Endothelial cell of umbilical vein (primary cell): ENCODE measurements around the gene WEE2. TPM values are rescaled to one million over a fixed set of nuclear protein-coding genes. Genes with fewer than 3 reads are reported as not detected.

Source experiments
- BruUV-seq: library from RNA; stranded (reverse); fragments of 400-500 nt; replicated peaks from 2 replicates; lab custom pipeline; 2021; lab: Mats Ljungman, UMichigan
- CTCF ChIA-PET: fragments of 300-600, 350-600 bp; sonication (Branson Sonifier 250); formaldehyde crosslinking; loops from one replicate; lab custom pipeline; 2021; ENCODE audit warnings: antibody characterized with exemption, inconsistent platforms; lab: Charles Lee
- POLR2A ChIA-PET: fragments of 300-600, 350-600 bp; sonication (Branson Sonifier 250); formaldehyde crosslinking; loops from one replicate; lab custom pipeline; 2021; ENCODE audit warnings: antibody characterized with exemption, inconsistent platforms; lab: Charles Lee
- DNase-seq: peaks from one replicate; pipeline ENCODE4 v3.0.0-alpha.2; 2011; ENCODE audit warnings: low read depth, low spot score
- FAIRE-seq: peaks from 2 replicates; lab custom pipeline; 2011; peaks lifted over from hg19 to GRCh38; lab: Jason Lieb, UNC
- H2AFZ ChIP-seq: 2 replicates; pipeline ENCODE4 v1.6.0; 2012; ENCODE audit warnings: low read depth, low read length, control low read depth, inconsistent platforms
- H3K27ac ChIP-seq: 2 replicates; pipeline ENCODE4 v1.5.1; 2011; ENCODE audit warnings: low read depth, mild to moderate bottlenecking, control low read depth, low read length, moderate library complexity; ENCODE audit not compliant: insufficient read depth
- H3K27me3 ChIP-seq, 2 experiments: 2 replicates each; pipeline versions ENCODE4 v1.6.0 to v1.6.1; 2011; ENCODE audit warnings: low read length in 2 of 2, mixed read lengths in 1 of 2; ENCODE audit not compliant: control insufficient read depth in 2 of 2, insufficient read depth in 2 of 2
- H3K36me3 ChIP-seq, 2 experiments: 2 replicates in 1 of 2; 3 replicates in 1 of 2; pipeline ENCODE4 v1.5.1; 2011; ENCODE audit warnings: low read length in 2 of 2, mild to moderate bottlenecking in 1 of 2, moderate library complexity in 1 of 2; ENCODE audit not compliant: control insufficient read depth in 2 of 2, insufficient read depth in 2 of 2; ENCODE audit errors: extremely low read depth in 1 of 2
- H3K4me1 ChIP-seq: 3 replicates; pipeline ENCODE4 v1.5.1; 2011; ENCODE audit warnings: mild to moderate bottlenecking, low read length; ENCODE audit not compliant: control insufficient read depth, insufficient read depth; ENCODE audit errors: extremely low read depth
- H3K4me2 ChIP-seq: 2 replicates; pipeline ENCODE4 v1.6.1; 2011; ENCODE audit warnings: low read length, control low read depth, mixed read lengths; ENCODE audit not compliant: insufficient read depth
- H3K4me3 ChIP-seq, 3 experiments: fragments of 200-600 bp in 1 of 3; sonication (generic), shearing (Covaris generic) in 1 of 3; replicated peaks in 1 of 3; 2 replicates each; pipeline ENCODE4 v1.5.1; 2011 to 2016; ENCODE audit warnings: control low read depth in 3 of 3, low read length in 3 of 3, mild to moderate bottlenecking in 2 of 3, inconsistent platforms in 1 of 3, low read depth in 1 of 3, moderate library complexity in 1 of 3; ENCODE audit not compliant: insufficient read depth in 1 of 3
- H3K79me2 ChIP-seq: 2 replicates; pipeline ENCODE4 v1.6.0; 2012; ENCODE audit warnings: low read length, inconsistent platforms; ENCODE audit not compliant: control insufficient read depth, insufficient read depth
- H3K9ac ChIP-seq: replicated peaks from 2 replicates; pipeline ENCODE3; 2011; ENCODE audit warnings: low read length, control low read depth; ENCODE audit not compliant: insufficient read depth; ENCODE audit errors: extremely low read depth
- H3K9me1 ChIP-seq: replicated peaks from 3 replicates; pipeline ENCODE4 v1.6.0; 2011; ENCODE audit warnings: mild to moderate bottlenecking, low read length; ENCODE audit not compliant: control insufficient read depth, insufficient read depth; ENCODE audit errors: extremely low read depth
- H3K9me3 ChIP-seq: replicated peaks from 2 replicates; pipeline ENCODE4 v1.5.1; 2012; ENCODE audit warnings: low read length, inconsistent platforms; ENCODE audit not compliant: control insufficient read depth, insufficient read depth
- H4K20me1 ChIP-seq: replicated peaks from 2 replicates; pipeline ENCODE3; 2011; ENCODE audit warnings: mild to moderate bottlenecking, low read length; ENCODE audit not compliant: control insufficient read depth, insufficient read depth; ENCODE audit errors: extremely low read depth
- EZH2 ChIP-seq: IDR thresholded peaks from 2 replicates; pipeline ENCODE4 v1.6.1; 2012; ENCODE audit warnings: borderline replicate concordance, low read depth, mild to moderate bottlenecking, moderate library complexity, low read length, inconsistent platforms; ENCODE audit not compliant: severe bottlenecking
- FOS ChIP-seq: IDR thresholded peaks from 2 replicates; pipeline ENCODE4 v1.6.1; 2011; ENCODE audit warnings: mild to moderate bottlenecking, low read length, moderate library complexity, borderline replicate concordance; ENCODE audit not compliant: insufficient read depth
- GATA2 ChIP-seq: IDR thresholded peaks from 2 replicates; pipeline ENCODE4 v1.7.0; 2011; ENCODE audit warnings: low read depth, mild to moderate bottlenecking, moderate library complexity, mixed read lengths, low read length; ENCODE audit not compliant: insufficient read length, insufficient read depth
- JUN ChIP-seq: IDR thresholded peaks from 2 replicates; pipeline ENCODE4 v1.6.1; 2011; ENCODE audit warnings: borderline replicate concordance, low read depth; ENCODE audit not compliant: insufficient read length, insufficient read depth
- MAX ChIP-seq: IDR thresholded peaks from 2 replicates; pipeline ENCODE4 v1.6.1; 2011; ENCODE audit not compliant: insufficient read depth, insufficient read length
- MYC ChIP-seq: IDR thresholded peaks from one replicate; pipeline ENCODE4 v1.6.1; 2011; ENCODE audit warnings: mild to moderate bottlenecking, low read depth, low read length
- POLR2A ChIP-seq: IDR thresholded peaks from 2 replicates; pipeline ENCODE4 v1.6.1; 2012; ENCODE audit warnings: low read depth, mild to moderate bottlenecking, control low read depth, low read length
- POLR2AphosphoS5 ChIP-seq: IDR thresholded peaks from 2 replicates; pipeline ENCODE4 v1.6.1; 2012; ENCODE audit warnings: low read depth, mild to moderate bottlenecking, control low read depth, low read length, moderate library complexity; ENCODE audit not compliant: insufficient read depth
- dilution Hi-C: fragments of 300-500 bp; cut with MboI; formaldehyde crosslinking; loops from one replicate; pipeline ENCODE4 v1.15.0; 2019; ENCODE audit warnings: low sequenced_read_pairs; ENCODE audit not compliant: extremely low pct_ligation_motif_present
- intact Hi-C: fragments of 100-400 bp; cut with micrococcal nuclease; formaldehyde crosslinking; loops from one replicate; pipeline ENCODE4 v1.10.0; 2022
- polyA plus RNA-seq, 4 experiments: library from polyadenylated mRNA; depleted of rRNA in 3 of 4; stranded (reverse) in 3 of 4; unstranded in 1 of 4; fragments of >200 nt; gene quantifications; 2 replicates each; pipeline versions ENCODE4 v1.2.1 to v1.2.3, GENCODE V29; 2011 to 2012; ENCODE audit warnings: missing spikeins in 1 of 4
- total RNA-seq: library from RNA; stranded (reverse); gene quantifications from 2 replicates; pipeline ENCODE4 v1.2.3, GENCODE V29; 2021
- TF ChIP-seq, protein P1 (sequence below), 2 donors: IDR thresholded peaks; 1 replicate in 1 of 2; 2 replicates in 1 of 2; pipeline ENCODE4 v1.5.1; 2011; ENCODE audit warnings: low read length in 2 of 2, mild to moderate bottlenecking in 2 of 2, moderate library complexity in 2 of 2, control low read depth in 1 of 2, inconsistent platforms in 1 of 2, low read depth in 1 of 2; ENCODE audit not compliant: insufficient read depth in 1 of 2; ENCODE audit errors: extremely low read depth in 1 of 2

WEE2 gene
- total and polyA plus RNA-seq, 2 donors (not counting 3 experiments of a cell fraction or from before 2014, with no cell fraction given): not detected

GRCh38 chr7:141671705-141672496 is 36.3 kb upstream of the WEE2 start:
- H3K9me1 ChIP-seq: no peaks in the 10 kb centered on the region
- no peaks in the 10 kb centered on the region for H3K79me2 ChIP-seq
- no peak overlapping the region for H2AFZ ChIP-seq
- no peak overlapping the region for H3K27ac ChIP-seq
- H3K27me3 ChIP-seq: no peaks in the 10 kb centered on the region
- dilution Hi-C loops: no loop called here
- H3K9me3 ChIP-seq: no peaks in the 10 kb centered on the region
- no peak overlapping the region for H3K4me3 ChIP-seq
- DNase-seq (no peak), FAIRE-seq (no peak)
- no TSS peak for BruUV-seq
- no peak for TF ChIP-seq POLR2AphosphoS5
- no peak for TF ChIP-seq POLR2A
- no peak for TF ChIP-seq GATA2
- TF ChIP-seq FOS: no peak
- TF ChIP-seq MAX: no peak
- TF ChIP-seq JUN: no peak
- TF ChIP-seq, protein P1, sequence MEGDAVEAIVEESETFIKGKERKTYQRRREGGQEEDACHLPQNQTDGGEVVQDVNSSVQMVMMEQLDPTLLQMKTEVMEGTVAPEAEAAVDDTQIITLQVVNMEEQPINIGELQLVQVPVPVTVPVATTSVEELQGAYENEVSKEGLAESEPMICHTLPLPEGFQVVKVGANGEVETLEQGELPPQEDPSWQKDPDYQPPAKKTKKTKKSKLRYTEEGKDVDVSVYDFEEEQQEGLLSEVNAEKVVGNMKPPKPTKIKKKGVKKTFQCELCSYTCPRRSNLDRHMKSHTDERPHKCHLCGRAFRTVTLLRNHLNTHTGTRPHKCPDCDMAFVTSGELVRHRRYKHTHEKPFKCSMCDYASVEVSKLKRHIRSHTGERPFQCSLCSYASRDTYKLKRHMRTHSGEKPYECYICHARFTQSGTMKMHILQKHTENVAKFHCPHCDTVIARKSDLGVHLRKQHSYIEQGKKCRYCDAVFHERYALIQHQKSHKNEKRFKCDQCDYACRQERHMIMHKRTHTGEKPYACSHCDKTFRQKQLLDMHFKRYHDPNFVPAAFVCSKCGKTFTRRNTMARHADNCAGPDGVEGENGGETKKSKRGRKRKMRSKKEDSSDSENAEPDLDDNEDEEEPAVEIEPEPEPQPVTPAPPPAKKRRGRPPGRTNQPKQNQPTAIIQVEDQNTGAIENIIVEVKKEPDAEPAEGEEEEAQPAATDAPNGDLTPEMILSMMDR (IDR thresholded peaks at IDR 0.05; ENCODE audit: extremely low read depth in 1 of 2, insufficient read depth in 1 of 2, low read depth in 1 of 2, low read length in 2 of 2): no peak
- TF ChIP-seq EZH2: no peak
- no peak for TF ChIP-seq MYC
- peaks cover 32% of the 10 kb centered on the region for H3K4me1 ChIP-seq
- H4K20me1 ChIP-seq: no peaks in the 10 kb centered on the region
- POLR2A ChIA-PET: no interaction called here
- CTCF ChIA-PET: interaction anchor here (4.1 kb wide), 1 partner anchor 18 kb away, joined by 75 read pairs; no protein-coding TSS in a partner anchor
- H3K9ac ChIP-seq: no peak overlapping the region
- H3K36me3 ChIP-seq: peaks cover 0 to 4% of the 10 kb centered on the region in 2 experiments
- intact Hi-C loops: loop anchor here (10.0 kb wide), 1 partner anchor 1627 kb away; no protein-coding TSS in a partner anchor
- no peak overlapping the region for H3K4me2 ChIP-seq
